Neural cell (in vitro differentiated cells): ENCODE results near the gene SMAD4.

Source experiments
- CTCF ChIP-seq: fragments of 450-650 bp; IDR thresholded peaks from 2 replicates; pipeline ENCODE4 v1.5.1; 2014; ENCODE audit warnings: antibody characterized with exemption, mild to moderate bottlenecking, moderate library complexity; ENCODE audit not compliant: poor library complexity, severe bottlenecking
- EP300 ChIP-seq: fragments of 450-650 bp; conservative IDR thresholded peaks from 2 replicates; pipeline ENCODE4 v1.6.1; 2014; ENCODE audit warnings: antibody characterized with exemption, mild to moderate bottlenecking, moderate library complexity; ENCODE audit not compliant: poor library complexity, severe bottlenecking
- EZH2 ChIP-seq: fragments of 200-600, 300-800 bp; shearing (Covaris generic), sonication (generic); IDR thresholded peaks from 2 replicates; pipeline ENCODE4 v1.6.1; 2014; ENCODE audit warnings: antibody characterized with exemption, low read length, borderline replicate concordance, mild to moderate bottlenecking; ENCODE audit not compliant: insufficient read depth, poor library complexity, severe bottlenecking
- MXI1 ChIP-seq: fragments of 450-650 bp; conservative IDR thresholded peaks from 2 replicates; pipeline ENCODE4 v1.6.1; 2014; ENCODE audit warnings: antibody characterized with exemption, mild to moderate bottlenecking; ENCODE audit not compliant: poor library complexity, severe bottlenecking
- POLR2AphosphoS5 ChIP-seq: IDR thresholded peaks from 2 replicates; pipeline ENCODE4 v1.6.1; 2012
- RAD21 ChIP-seq: fragments of 450-650 bp; conservative IDR thresholded peaks from 2 replicates; pipeline ENCODE4 v1.6.1; 2014; ENCODE audit warnings: antibody characterized with exemption, mild to moderate bottlenecking, moderate library complexity
- REST ChIP-seq: IDR thresholded peaks from 2 replicates; pipeline ENCODE4 v1.6.1; 2012; ENCODE audit warnings: borderline replicate concordance
- TAF1 ChIP-seq: IDR thresholded peaks from 2 replicates; pipeline ENCODE4 v1.6.1; 2012; ENCODE audit warnings: low read depth

- no peak for TF ChIP-seq CTCF
- TF ChIP-seq REST = no peak
- no peak for TF ChIP-seq TAF1
- no peak for TF ChIP-seq POLR2AphosphoS5
- TF ChIP-seq EP300 = no peak
- no peak for TF ChIP-seq EZH2
- TF ChIP-seq RAD21 = no peak
- no peak for TF ChIP-seq MXI1
Observed at GRCh38 chr18:51012441-51012840, 17.6 kb upstream of the SMAD4 start.
